Effector memory CD4-positive, alpha-beta T cell (primary cell): ENCODE results near the gene DNAH8.

Experiments used
- DNase-seq, 3 donors: peaks; one replicate each; pipeline ENCODE4 v3.0.0-alpha.2; 2020
- H3K27ac ChIP-seq: 2 replicates; pipeline ENCODE4 v1.7.0; 2013; ENCODE audit warnings: mild to moderate bottlenecking, low read length, moderate library complexity; ENCODE audit not compliant: insufficient read depth, poor library complexity, severe bottlenecking
- H3K27me3 ChIP-seq: replicated peaks from 2 replicates; pipeline ENCODE4 v1.7.0; 2013; ENCODE audit warnings: mild to moderate bottlenecking, low read length; ENCODE audit not compliant: insufficient read depth, control insufficient read depth, poor library complexity, severe bottlenecking
- H3K36me3 ChIP-seq: 2 replicates; pipeline ENCODE4 v1.7.0; 2013; ENCODE audit warnings: mild to moderate bottlenecking, low read length, moderate library complexity; ENCODE audit not compliant: control insufficient read depth, insufficient read depth
- H3K4me1 ChIP-seq: 2 replicates; pipeline ENCODE4 v1.7.0; 2013; ENCODE audit warnings: low read length, mild to moderate bottlenecking; ENCODE audit not compliant: control insufficient read depth, insufficient read depth, poor library complexity, severe bottlenecking
- H3K4me3 ChIP-seq: 2 replicates; pipeline ENCODE4 v1.7.0; 2013; ENCODE audit warnings: low read length, low read depth, mild to moderate bottlenecking; ENCODE audit not compliant: insufficient read depth, poor library complexity, severe bottlenecking
- H3K9me3 ChIP-seq: 2 replicates; pipeline ENCODE4 v1.7.0; 2013; ENCODE audit warnings: mild to moderate bottlenecking, low read length, moderate library complexity; ENCODE audit not compliant: control insufficient read depth

The DNAH8 gene

DNA sequence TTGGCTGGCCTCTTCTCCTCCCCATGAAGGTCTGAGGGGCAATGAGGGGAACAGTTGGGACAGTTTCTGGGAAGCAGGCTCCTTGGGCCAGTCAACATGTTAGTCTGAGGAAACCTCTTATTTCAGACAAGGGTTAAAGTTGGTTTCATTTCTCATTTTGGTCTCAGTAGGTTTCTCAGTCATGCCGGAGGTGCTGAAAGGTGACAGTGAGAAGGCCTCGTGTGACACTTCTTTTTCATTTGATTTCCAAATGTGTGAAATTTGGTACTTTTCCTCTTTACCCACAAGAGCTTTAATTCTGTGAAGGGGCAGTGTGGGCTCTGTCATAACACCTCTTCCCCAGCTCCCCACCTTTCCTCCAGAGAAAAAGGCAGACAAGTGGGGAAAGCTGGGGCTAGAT, 326.0 kb downstream of the DNAH8 start:
- H3K4me1 ChIP-seq: no peaks in the 10 kb centered on the region
- H3K27ac ChIP-seq: no peak overlapping the region
- DNase-seq: no peak
- H3K36me3 ChIP-seq: no peaks in the 10 kb centered on the region
- H3K4me3 ChIP-seq: no peak overlapping the region
- H3K27me3 ChIP-seq: peaks cover 4% of the 10 kb centered on the region
- no peaks in the 10 kb centered on the region for H3K9me3 ChIP-seq

DNA sequence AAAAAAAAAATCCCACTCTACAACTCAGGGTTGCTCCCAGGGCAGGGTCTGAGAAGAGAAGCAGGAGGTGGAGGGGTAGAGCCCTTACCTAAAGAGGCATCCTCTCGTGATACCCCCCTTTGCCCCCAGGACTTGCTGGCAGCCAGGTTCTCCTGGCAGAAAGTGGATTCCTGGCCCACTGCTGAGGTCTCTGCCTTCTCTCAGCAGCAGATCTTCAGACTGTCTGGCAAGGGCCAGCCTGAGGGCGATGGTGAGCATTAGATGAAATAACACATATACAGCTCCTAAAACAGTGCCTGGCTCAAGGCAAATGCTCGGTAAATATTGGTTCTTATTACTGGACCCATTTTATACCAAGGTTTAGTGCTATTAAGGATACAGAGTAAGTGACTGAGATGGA, 328.7 kb downstream of the DNAH8 start:
- no peaks in the 10 kb centered on the region for H3K9me3 ChIP-seq
- no peak overlapping the region for H3K27ac ChIP-seq
- no peak for DNase-seq
- peaks cover 2% of the 10 kb centered on the region for H3K4me1 ChIP-seq
- no peaks in the 10 kb centered on the region for H3K36me3 ChIP-seq
- H3K27me3 ChIP-seq: peaks cover 10% of the 10 kb centered on the region
- H3K4me3 ChIP-seq: no peak overlapping the region

DNA sequence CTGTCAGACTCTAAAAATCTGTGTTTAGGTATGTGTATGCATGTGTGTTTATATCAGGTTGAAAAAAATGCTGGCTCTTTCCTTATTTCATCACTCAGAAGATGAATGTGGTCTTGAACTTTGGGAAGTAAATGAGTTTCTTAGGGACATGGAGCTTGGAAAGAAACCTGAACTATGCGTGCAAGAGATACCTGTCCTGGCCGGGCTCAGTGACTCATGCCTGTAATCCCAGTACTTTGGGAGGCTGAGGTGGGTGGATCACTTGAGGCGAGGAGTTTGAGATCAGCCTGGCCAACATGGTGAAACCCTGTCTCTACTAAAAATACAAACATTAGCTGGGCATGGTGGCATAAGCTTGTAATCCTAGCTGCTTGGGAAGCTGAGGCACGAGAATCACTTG, 329.1 kb downstream of the DNAH8 start:
- H3K27ac ChIP-seq: no peak overlapping the region

DNA sequence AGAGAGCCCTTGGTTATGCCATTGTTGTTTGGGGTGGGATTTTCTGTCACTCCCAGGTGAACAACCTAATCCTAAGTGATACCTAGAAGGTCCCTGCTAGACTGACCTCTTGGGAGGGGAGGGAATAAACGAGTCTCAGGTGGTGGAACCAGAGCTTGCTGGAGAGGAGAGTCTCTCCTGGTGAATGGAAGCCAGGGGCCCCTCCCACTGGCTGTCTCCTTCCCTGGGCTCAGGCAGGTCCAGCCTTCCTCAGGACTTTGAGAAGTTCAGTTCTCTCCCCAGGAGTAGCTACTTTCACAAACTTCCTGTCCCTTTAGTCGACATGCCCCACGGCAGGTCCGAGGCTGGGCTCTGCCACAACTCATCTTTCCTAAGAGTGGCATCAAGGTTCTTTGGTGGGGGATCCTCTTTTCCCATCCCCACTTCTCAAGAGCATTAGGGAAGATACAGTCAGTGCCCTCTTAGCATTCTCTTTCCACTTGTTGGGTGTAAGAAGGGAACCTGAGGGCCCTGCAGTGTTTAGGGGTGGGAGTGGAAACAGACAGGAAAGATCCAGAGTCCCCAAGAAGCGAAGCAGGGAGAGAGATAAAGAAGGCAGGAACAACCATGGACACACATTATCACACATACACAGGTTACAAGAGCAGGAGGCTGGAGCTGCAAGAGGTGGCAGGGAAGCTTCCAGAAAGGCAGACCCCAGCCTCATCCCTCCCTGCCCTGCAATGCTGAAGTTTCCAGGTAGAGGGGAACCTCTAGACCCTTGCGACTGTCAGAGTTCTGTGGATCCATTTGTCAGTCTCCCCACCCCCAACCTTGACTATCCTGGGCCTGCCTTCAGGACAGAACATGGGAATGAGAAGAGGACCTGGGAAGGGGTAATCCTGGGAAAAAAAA, 332.6 kb downstream of the DNAH8 start:
- Histone ChIP-seq H3K4me1 (peaks cover 7% of the 10 kb centered on the region), H3K27ac (no peak overlapping the region), H3K4me3 (no peak overlapping the region), H3K9me3 (no peaks in the 10 kb centered on the region), H3K27me3 (peaks cover 17% of the 10 kb centered on the region), H3K36me3 (no peaks in the 10 kb centered on the region)
- no peak for DNase-seq

More for the DNA sequence above, 329.1 kb downstream of the DNAH8 start:
- Histone ChIP-seq H3K36me3 (no peaks in the 10 kb centered on the region), H3K27me3 (peaks cover 14% of the 10 kb centered on the region), H3K9me3 (no peaks in the 10 kb centered on the region), H3K4me1 (peaks cover 4% of the 10 kb centered on the region), H3K4me3 (no peak overlapping the region)
- DNase-seq: no peak

DNA sequence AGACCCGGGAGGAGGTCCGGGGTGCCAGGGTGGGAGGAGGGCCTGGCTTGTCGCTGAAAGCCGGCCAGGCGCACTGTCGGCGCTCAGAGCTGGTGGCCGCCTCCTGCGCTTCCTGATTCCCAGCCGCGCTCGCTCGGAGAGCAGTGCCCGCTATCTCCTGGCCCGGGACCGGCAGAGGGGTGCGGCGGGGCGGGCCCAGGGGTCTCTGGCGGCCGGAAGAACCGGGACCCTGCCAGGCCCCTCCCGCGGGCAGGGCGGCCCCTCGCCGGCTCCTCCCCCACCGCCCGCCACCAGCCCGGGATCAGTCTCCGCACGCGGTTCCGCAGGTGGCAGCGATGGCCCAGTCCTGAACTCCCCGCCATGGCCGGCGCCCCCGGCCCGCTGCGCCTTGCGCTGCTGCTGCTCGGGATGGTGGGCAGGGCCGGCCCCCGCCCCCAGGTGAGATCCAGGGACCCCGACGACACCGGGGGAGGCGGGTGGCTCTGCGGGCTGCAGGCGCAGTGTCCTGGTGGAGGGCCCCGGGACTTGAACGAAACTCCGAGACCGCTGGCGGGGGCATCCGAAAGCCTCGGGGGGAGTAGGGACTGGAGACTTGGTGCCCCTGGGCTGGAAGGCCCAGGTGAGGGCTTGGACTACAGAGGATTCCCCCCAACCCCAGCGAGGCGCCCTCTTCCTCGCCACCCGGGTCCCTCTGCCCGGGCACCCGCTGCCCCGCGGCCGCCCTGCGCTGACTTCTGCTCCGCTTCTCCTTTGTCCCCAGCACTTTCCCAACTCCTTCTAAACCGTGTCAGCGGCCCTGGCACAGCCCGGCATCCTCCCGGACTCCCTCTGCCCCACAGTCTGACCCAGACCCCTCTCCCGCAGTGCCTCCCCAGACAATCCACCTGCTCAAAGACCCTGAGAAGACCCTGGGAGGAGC, 333.6 kb downstream of the DNAH8 start, which contains the start of gene GLP1R:
GLP1R (plus strand) TSS at position 301 of the 919 bp plus-strand sequence; CDS start at position 361, 60 bp downstream.
- Histone ChIP-seq H3K36me3 (no peaks in the 10 kb centered on the region), H3K9me3 (no peaks in the 10 kb centered on the region), H3K4me3 (no peak within 1 kb of the TSS), H3K27ac (no peak within 1 kb of the TSS), H3K27me3 (peaks cover 17% of the 10 kb centered on the region), H3K4me1 (peaks cover 7% of the 10 kb centered on the region)
- DNase-seq: no peak

DNA sequence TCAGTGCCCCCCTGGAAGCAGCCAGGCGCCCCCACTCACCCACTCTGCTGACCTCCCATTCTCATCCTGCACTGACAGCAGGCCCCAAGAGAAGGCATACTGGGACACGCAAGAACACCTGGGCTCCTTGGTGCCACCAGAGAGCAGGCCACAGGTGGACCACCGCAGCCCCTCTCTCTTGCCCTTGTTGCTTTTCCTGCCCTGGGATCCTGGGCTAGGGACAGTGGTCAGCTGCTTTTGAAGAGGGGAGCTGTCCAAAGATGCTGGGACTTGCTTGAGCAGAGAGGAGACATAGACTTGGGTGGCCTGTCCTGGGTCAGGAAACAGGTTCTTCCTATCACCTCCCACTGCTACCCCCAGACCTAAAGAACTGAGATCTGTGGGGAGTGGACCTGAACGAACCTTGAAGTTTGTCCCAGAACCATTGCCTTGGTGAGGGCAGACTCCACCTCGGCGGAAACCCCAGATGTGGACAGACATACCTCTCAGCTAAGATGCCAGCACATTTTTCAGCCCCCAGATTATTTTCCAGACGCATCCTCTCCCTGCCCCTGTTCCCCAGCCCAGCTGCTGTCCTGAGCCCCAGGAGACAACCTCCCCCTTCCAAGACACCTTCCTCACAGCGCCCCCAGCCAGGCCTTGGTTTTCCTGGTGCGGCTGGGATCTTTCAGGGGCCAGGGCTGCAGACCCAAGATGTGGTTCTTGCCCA, 334.6 kb downstream of the DNAH8 start:
- H3K4me1 ChIP-seq: peaks cover 7% of the 10 kb centered on the region
- no peak overlapping the region for H3K27ac ChIP-seq
- DNase-seq: no peak
- no peaks in the 10 kb centered on the region for H3K9me3 ChIP-seq
- peaks cover 17% of the 10 kb centered on the region for H3K27me3 ChIP-seq
- no peak overlapping the region for H3K4me3 ChIP-seq
- H3K36me3 ChIP-seq: no peaks in the 10 kb centered on the region

DNA sequence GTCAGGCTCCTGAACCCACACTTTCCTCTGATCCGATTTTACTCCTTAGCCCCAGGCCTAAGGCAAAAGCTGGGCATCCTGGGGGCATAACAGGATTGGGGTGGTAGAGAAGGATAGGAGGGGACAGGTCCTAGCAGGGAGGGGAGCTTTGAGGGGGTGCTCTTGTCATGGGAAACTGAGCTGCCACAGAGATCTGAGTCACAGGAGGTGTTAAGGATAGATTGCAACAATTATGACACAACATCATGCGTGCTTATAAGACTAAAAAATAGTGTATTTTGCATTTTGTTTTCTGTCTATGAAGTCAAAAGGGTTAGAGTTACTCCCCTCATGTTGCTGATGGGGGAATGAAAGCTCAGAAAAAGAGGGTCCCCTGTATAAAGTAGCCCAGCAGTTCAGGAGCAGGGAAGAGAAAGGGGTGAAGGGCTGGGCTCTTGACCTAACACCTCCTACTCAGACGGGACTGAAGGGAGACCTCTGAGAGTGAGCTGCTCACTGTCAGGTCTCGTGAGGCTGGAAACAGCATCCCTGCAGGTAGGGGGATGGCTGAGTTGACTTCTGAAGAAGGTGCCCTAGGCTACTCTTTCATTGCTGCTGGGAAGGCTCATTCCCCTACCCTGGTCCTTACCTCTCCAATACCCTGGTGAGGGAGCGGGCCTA, 335.5 kb downstream of the DNAH8 start:
- Histone ChIP-seq H3K27me3 (peaks cover 17% of the 10 kb centered on the region), H3K36me3 (no peaks in the 10 kb centered on the region), H3K4me1 (peaks cover 7% of the 10 kb centered on the region), H3K27ac (no peak overlapping the region), H3K9me3 (no peaks in the 10 kb centered on the region), H3K4me3 (no peak overlapping the region)
- DNase-seq: no peak

DNA sequence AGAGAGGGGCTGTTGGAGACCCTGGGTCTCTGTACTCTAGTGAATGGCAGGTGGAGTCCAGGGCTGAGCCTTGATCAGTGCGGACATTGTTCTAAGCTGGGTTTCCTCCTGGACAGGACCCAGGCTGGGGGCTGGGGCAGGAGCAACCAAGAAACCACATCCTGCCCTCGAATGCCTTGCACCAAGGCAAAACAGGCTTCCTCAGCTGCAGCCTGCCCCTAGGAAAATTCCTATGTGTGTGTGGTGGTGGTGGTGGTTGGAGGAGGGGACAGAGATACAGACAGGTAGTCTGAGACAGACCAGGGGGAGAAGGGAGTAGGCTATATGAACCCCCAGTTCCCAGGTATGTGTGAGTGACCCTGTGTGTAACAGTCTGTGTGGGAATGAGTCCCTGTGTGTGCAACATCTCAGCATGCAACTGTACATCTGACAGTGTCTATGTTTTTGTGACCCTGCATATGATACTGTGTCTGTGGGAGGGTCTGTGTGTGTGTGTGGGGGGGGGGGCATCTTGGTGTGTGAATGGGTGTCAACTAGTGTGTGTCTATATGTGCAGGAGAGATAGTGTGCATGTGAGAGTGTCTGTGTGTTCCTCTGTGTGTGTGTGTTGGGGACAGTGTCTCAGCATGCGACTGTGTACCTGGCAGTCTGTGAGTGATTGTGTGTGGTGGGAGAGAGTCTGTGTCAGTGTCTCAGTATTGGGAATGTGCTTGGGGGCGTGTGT, 336.4 kb downstream of the DNAH8 start:
- H3K27me3 ChIP-seq: peaks cover 17% of the 10 kb centered on the region
- H3K4me3 ChIP-seq: no peak overlapping the region
- H3K9me3 ChIP-seq: no peaks in the 10 kb centered on the region
- DNase-seq: no peak
- H3K36me3 ChIP-seq: no peaks in the 10 kb centered on the region
- peaks cover 7% of the 10 kb centered on the region for H3K4me1 ChIP-seq
- no peak overlapping the region for H3K27ac ChIP-seq
